ENCODE measurements around the gene LINC00237. TPM values are rescaled to one million over a fixed set of nuclear protein-coding genes. Genes with fewer than 3 reads are reported as not detected.

LINC00237 gene
- total and polyA plus RNA-seq, 7 donors: not detected

- Histone ChIP-seq H3K4me1 (peaks cover 0 to 17% (median 0%) of the 10 kb centered on the region in 4 donors), H3K36me3 (peaks cover 0 to 44% (median 6%) of the 10 kb centered on the region in 4 donors), H3K27ac (no peak overlapping the region), H3K9me3 (no peaks in the 10 kb centered on the region), H3K27me3 (no peaks in the 10 kb centered on the region), H3K4me3 (no peak overlapping the region)
- 88 to 93% methylated on average over 5 of the region's 5 CpGs for WGBS, 2 donors
- no peak for TF ChIP-seq POLR2A (IDR thresholded peaks at IDR 0.05)
- no peak for TF ChIP-seq POLR2AphosphoS5 (IDR thresholded peaks at IDR 0.05)
- no peak for TF ChIP-seq CTCF (IDR thresholded peaks at IDR 0.05)
- no peak for TF ChIP-seq EP300 (IDR thresholded peaks at IDR 0.05)
- no peak for DNase-seq
- intact Hi-C loops (cut with DNase I): no loop called here
Measured at GRCh38 chr20:21141825-21142224, 35.7 kb upstream of the LINC00237 start.

DNA sequence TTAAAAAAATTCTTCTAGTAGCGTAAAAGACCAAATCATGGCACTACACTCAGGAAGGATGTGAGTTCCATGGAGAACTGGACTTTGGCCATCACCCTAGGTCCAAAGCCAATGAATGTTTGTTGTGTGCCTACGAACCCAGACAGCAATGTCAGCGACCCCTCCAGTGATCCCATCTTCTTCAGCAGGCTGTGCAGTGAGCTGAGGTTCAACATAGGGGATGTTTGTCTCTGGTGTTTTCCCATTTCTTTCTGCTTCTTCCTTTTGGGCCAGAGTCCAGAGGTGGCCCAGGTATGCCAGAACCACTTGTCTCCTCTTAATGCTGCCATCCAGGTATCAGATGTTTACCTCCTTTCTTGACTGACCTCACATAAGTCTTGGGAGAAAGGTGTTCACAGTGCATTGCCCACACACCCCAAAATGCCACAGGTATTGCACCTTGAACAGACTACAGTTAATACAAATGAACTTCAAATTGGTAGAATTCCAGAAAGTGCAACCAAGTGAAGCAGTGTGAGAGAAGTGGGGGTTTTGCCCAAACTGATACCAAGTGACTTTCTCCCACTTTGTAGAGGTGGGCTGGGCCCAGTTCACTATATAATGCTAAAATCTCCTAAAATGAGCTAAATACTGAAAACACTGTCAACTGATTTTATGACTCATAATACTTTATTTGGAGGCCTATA, 33.9 kb upstream of the LINC00237 start:
- no peak for TF ChIP-seq CTCF (IDR thresholded peaks at IDR 0.05)
- TF ChIP-seq POLR2AphosphoS5 (IDR thresholded peaks at IDR 0.05): no peak
- TF ChIP-seq EP300 (IDR thresholded peaks at IDR 0.05): no peak
- no peak for TF ChIP-seq POLR2A (IDR thresholded peaks at IDR 0.05)
- 77 to 83% methylated on average over 3 of the region's 3 CpGs for WGBS, 2 donors
- Histone ChIP-seq H3K9me3 (no peaks in the 10 kb centered on the region), H3K27ac (no peak overlapping the region), H3K4me3 (no peak overlapping the region), H3K36me3 (peaks cover 0 to 42% (median 6%) of the 10 kb centered on the region in 4 donors), H3K27me3 (no peaks in the 10 kb centered on the region), H3K4me1 (peaks cover 0 to 17% (median 0%) of the 10 kb centered on the region in 4 donors)
- DNase-seq: no peak
- intact Hi-C loops (cut with DNase I): no loop called here

GRCh38 chr20:21137078-21137477, 30.9 kb upstream of the LINC00237 start:
- Histone ChIP-seq H3K9me3 (no peaks in the 10 kb centered on the region), H3K4me1 (peaks cover 0 to 18% (median 13%) of the 10 kb centered on the region in 4 donors), H3K27me3 (no peaks in the 10 kb centered on the region), H3K4me3 (no peak overlapping the region), H3K27ac (no peak overlapping the region), H3K36me3 (peaks cover 0 to 51% (median 7%) of the 10 kb centered on the region in 4 donors)
- intact Hi-C loops (cut with DNase I): no loop called here
- TF ChIP-seq EP300 (IDR thresholded peaks at IDR 0.05): no peak
- TF ChIP-seq POLR2AphosphoS5 (IDR thresholded peaks at IDR 0.05): no peak
- no peak for TF ChIP-seq POLR2A (IDR thresholded peaks at IDR 0.05)
- TF ChIP-seq CTCF (IDR thresholded peaks at IDR 0.05): no peak
- WGBS, 2 donors: 88 to 90% methylated on average over 1 of the region's 1 CpG
- no peak for DNase-seq

DNA sequence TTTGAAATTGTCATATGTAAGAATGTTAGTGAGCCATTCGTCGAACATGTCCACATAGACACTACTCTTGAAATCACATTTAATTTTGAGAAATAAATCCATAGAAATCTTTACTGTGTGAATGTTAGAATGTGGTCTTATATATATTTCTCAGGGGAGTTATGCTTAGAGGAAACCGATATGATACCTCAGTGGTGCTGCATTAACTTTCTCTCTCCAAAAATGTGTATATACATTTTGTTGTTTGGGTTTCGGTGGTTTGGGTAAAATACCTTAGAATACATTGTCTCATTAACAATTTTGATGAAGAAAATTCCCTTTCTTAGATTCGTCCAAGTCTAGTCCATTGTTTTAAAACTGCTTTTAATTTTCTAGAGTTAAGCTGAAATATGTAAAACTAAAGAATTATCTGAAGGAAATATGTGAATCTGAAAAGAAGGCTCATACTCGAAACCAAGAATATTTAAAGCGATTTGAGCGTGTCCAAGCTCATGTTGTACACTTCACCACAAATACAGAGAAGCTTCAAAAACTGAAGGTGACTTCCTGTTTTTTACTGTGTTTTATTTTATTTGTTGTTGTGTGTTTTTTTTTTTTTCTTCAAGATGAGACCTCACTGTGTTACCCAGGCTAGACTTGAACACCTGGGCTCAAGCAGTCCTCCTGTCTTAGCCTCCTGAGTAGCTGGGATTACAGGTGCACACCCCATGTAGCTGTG, 30.0 kb upstream of the LINC00237 start:
- Histone ChIP-seq H3K4me3 (no peak overlapping the region), H3K27me3 (no peaks in the 10 kb centered on the region), H3K9me3 (no peaks in the 10 kb centered on the region), H3K27ac (no peak overlapping the region), H3K4me1 (peaks cover 0 to 18% (median 13%) of the 10 kb centered on the region in 4 donors), H3K36me3 (peaks cover 0 to 55% (median 9%) of the 10 kb centered on the region in 4 donors)
- TF ChIP-seq EP300 (IDR thresholded peaks at IDR 0.05) (no peak), POLR2A (IDR thresholded peaks at IDR 0.05) (no peak), CTCF (IDR thresholded peaks at IDR 0.05) (no peak), POLR2AphosphoS5 (IDR thresholded peaks at IDR 0.05) (no peak)
- intact Hi-C loops (cut with DNase I): no loop called here
- DNase-seq: no peak
- 92 to 94% methylated on average over 8 of the region's 8 CpGs for WGBS, 2 donors

Measured in sigmoid colon (tissue), 7 donors.